Cerebellar cortex (tissue), 1 donor: ENCODE measurements around the gene MYH7.
"Not testable (repeated sequence)": the region's sequence is repeated elsewhere in the genome, so short reads cannot be mapped to it uniquely, and the experiment has no call there.

Source experiments
- DNase-seq: peaks from one replicate; pipeline ENCODE4 v3.0.0-alpha.2; 2015; ENCODE audit warnings: low spot score

MYH7 gene

DNA sequence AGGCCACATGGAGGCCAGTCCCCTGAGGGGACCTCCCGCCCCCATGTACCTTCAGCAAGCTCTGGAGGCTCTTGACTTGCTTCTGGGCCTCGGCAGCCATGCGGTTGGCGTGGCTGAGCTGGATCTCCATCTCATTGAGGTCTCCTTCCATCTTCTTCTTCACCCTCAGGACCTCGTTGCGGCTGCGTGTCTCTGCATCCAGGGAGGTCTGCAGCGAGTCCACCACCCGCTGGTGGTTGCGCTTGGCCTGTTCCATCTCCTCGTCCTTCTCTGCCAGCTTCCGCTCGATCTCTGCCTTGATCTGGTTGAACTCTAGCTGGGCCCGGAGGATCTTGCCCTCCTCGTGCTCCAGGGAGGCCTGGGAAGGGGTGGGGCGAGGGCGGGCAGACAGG is 49.2 kb downstream of the MYH7 start:
- DNase-seq, result not testable (repeated sequence)

DNA sequence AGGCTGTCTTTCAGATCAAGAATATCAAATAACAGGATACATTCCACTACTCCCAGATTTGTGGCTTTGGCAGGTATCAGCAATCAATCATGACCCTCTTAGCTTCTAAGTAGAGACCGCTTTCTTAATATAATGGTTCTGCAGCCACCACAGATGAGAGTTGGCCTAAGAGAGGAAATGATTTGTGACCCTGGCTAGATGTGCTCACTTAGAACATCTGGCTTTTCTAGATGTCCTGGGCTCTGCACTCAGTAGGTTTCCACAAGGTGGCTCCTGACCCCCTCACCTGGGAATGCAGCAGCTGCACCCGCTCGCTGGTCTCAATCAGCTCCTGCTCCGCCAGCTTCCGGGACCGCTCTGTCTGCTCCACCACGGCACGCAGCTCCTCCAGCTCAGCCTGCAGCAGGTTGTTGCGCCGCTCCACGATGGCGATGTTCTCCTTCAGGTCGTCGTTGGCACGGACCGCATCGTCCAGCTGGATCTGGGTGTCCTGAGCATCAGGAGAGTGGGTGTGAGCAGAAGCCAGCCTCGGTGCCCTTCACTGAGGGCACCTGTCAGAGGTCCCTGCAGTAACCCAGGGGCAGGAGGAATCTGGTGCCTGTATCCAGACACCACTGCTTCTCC is 49.7 kb downstream of the MYH7 start:
- DNase-seq, result no peak

DNA sequence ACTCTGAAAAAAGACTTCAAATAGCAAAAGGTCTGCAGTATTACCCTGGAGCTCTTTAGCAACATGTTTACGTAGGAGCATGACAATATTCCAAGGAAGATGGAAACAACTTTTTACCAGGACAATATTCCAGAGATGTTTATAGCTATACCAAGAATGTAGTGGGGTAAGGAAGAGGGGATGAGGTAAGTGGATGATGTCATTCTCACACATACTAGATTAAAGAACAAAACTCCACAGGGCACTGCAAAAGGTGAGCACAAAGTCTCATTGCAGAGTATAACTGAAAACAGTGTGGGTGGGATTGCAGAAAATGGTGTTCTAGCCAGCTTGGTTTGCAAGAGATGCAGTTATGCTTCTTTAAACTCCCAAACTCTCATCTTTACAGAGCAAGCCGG is 50.2 kb downstream of the MYH7 start:
- DNase-seq, result no peak

DNA sequence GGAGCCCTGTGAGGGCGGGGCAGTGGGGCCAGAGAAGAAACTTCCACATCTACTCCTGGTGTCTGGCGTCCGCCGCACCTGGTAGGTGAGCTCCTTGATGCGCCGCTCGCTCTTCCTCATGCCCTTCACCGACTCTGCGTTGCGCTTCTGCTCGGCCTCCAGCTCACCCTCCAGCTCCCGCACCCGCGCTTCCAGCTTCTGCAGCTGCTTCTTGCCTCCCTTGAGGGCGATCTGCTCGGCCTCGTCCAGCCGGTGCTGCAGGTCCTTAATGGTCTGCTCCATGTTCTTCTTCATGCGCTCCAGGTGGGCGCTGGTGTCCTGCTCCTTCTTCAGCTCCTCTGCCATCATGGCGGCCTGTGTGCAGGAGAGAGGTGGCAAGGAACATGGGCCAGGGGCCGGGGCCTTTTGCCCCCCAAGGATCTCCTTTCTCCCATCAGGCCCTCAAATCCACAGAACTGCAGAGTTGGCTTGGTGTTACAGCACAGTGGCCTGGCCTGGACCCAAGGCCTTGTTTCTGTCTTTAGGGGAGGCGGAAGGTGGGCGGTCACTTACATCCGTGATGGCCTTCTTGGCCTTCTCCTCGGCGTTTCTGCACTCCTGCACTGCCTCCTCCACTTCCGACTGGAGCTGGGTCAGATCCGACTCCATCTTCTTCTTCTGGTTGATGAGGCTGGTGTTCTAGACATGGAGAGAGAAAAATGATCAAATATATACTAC is 50.9 kb downstream of the MYH7 start:
- no peak for DNase-seq

DNA sequence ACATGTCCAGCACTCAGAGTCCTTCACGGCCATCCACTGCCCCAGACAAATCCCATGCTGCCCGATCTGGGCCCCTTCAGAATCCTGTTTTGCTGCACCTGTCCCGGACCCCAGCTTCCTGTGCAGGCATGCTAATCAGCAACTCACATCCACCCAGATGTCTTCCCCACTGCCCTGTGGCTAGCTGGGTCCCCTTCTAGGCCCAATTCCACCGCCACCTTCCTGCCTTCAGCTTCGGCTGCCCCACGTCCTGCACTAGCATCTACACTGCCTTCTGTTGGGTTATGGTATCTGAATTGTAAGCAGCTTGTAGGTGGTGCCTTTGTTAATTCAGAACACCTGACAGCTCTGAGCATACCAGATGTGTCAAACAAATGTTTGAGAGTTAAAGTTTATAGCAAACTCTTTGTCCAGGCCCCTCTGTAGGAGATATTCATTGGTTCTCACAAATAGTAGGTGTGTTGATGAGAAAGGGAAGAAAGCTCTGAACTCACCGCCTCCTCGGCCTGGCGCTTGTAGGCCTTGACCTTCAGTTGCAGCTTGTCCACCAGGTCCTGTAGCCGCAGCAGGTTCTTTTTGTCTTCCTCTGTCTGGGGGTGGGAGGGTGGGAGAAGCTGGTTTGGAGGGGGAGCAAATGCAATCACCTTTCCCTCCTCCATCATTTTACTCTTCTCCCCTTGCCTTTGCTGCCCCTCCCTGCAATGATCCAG is 52.6 kb downstream of the MYH7 start:
- DNase-seq, result no peak

DNA sequence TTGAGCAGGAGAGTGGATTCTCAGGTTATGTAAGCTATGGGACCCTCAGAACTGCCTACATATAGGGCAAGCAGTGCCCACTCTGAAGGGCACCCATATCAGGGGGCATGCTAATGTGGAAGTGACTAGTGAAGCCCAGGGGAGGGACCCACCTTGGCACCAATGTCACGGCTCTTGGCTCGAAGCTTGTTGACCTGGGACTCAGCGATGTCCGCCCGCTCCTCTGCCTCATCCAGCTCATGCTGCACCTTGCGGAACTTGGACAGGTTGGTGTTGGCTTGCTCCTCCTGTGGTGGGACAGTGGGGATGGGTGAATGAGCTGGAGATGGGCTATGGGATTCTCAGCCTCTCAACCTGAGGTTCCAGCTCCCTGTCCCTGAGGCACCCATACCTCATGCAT is 53.2 kb downstream of the MYH7 start:
- no peak for DNase-seq

DNA sequence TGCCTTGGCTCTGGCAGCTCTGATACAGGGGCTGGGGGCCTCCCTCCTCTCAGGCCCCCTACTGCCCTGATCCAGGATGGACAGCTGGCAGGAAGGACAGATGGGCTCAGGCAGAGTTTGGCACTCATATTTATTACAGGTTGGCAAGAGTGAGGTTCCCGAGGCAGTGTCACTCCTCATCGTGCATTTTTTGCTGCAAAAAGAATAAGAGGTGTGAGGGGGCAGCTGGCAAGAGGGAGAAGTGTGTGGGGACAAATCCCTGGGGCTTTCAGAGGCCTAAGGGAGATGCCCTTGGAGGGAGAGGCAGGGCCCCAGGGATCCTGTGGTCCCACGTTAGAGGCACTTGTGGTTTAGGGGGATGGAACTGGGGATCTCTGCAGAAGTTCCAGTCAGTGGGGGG is 53.6 kb downstream of the MYH7 start:
- DNase-seq, result no peak

DNA sequence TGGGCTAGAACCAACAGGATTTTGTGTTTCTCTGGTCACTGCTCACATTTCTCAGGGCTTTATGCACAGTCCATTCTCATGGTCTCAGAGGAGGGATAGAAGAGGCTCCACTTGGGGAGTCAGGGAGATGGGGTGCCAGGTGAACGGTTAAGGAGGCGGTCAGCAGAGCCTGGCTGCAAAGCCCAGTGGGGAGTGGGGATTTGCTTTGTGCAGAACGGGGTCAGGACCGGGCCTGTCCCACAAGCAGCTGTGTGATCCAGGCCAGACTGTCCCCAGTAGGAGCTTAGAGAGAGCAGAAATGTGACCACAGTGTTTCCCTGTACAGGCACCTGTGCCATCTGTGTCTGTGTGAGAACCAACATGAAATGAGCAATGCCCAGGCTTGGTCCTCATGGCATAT is 54.5 kb downstream of the MYH7 start:
- peak; percentile 35 for DNase-seq

DNA sequence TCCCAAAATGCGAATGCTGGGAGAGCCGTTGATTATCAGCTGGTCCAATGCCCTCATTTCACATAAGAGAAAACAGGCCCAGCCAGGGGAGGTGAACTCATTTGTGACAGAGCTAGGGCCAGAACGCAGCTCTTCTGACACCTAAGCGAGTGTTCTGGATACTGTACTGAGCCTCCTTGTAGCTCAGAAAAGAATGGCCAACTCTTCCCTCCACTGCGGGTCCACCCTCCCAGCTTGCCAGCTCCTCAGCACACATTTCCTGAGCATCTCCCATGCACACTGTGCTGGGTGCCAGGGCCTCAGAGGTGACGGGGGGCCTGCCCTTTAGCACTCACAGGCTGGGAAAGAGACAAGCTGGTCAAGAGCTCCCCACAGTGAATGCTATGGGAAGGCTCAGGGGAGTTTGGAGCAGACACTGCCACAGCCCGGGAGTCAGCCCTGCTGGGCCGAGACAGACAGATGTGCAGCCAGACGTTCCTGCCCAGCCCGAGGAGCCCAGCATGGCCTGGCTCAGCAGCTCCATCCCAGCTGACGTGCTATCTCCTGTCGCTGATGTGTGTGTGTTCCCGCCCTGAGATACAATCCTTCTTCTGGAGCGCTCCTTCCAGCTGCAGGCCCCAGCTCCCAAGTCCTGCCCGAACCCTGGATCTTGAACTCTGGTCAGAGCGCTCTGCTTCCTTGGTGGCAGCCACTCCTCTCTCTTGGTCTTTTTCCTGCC is 55.1 kb downstream of the MYH7 start:
- no peak for DNase-seq

DNA sequence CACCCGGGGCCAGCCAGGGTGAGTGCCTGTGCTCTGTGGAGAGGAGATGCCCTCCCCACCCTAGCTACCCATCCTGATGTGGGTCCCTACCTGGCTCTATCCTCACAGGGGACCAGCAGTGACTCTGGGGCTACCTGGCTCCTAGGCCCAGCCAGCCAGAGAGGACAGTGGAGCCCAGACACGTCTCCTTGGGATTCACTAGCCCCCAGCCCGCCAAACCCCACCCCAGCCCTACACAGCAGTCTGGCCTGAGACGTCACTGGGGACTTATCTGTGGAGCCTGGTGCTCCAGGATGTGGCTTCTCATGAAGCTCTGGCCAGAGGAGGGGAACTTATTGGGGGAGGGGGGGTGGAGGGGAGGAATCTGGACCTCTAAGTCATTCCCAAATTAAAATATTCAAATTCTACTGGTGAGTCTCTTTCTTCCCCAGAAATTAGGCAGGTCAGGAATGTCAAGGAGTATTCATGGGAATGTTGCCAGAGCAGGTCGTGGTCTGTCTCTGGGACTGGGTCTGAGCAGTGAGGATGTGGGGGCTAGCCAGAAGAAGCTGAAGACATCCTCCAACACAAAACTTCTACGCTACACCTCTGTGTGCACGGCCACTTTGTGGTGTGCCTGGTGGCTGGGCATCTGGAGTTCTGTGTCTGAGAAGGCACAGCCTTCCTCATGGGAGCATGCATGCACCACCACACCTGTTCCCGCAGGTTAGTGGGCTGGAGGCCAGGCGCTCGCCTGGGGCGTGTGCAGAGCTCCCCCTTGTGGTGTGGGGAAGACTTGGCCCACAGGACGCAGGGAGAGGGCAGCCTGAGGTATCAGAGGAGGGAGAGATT is 55.9 kb downstream of the MYH7 start:
- peak; percentile 51 for DNase-seq

DNA sequence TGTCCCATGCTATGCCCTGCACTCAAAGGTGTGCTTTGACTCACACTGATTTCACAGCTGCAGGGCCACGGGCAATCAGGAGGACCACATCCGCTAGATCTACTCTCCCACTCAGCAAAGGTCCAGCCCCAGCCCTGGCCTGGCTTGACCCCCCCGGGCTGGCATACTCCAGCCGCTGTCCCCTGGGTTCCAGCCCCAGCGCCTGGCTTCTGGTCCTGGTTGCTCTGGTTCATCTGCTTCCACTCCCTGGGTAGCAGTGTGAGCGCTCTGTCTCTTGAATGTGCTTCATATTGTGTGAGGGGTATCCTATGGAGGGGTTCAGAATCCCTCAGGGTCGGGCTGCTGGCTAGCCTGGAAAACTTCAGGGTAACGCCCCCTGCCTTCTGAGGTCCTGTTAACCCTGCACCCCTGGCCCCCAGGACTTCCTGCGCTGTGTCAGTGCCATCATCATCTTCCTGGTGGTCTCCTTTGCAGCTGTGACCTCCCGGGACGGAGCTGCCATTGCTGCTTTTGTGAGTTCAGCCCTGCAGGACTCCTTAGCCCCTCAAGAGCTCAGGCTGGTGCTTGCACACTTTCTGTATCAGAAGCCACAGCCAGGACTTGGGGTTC is 56.7 kb downstream of the MYH7 start:
- DNase-seq, result no peak

DNA sequence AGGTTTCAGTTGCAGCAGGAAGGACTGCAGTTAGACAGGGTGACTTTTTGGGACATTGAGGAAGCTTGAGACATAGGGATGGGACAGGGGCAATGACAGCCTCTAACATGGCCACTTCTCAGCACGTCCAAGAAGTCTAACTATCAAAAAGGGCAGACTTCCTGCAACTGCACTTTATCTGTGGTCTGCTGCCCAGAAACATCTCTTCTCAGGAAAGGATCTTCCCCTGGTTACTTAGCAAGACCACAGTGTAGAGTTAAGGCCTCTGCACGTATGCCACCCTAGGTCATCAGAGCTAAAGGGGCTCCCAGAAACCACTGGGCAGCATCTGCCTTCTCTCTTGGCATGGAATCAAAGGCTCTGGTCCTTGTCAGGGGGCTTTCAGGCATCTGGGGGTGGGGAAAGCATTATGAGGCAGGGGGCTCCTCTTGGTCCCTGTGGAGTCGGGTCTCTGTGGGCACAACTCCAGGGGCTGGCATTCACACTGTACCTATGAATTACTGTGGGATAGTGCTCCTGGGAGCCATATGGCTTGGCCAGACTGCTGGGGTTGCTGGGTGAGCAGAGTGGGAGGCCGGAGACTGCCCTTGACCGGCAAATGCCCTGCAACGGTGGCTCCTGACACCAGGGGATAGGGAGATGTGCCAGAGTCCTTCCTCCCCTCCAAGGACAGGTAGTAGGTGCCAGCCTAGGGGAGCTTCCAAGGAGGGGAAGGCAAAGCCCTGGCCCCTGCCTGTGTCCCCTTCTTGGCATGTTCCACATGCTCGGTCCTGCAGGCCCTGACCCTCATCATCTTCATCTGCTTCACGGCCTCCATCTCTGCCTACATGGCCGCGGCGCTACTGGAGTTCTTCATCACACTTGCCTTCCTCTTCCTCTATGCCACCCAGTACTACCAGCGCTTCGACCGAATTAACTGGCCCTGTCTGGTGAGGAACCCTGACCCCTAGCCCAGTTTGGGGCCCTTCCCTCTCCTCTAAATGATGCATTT is 57.6 kb downstream of the MYH7 start:
- no peak for DNase-seq

DNA sequence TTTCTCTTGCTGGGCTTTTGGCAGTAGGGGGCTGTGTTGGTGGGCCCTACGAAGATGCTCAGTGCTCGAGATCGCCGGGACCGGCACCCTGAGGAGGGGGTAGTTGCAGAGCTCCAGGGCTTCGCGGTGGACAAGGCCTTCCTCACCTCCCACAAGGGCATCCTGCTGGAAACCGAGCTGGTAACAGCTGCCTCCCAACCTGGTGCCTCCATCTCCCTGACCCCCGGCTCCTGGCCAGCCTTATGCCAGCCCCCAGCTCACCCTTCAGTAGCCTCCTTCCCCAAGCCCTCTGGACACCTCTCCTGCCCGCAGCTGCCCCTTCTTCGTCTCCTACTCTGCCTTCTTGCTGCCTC is 58.3 kb downstream of the MYH7 start:
- no peak for DNase-seq

DNA sequence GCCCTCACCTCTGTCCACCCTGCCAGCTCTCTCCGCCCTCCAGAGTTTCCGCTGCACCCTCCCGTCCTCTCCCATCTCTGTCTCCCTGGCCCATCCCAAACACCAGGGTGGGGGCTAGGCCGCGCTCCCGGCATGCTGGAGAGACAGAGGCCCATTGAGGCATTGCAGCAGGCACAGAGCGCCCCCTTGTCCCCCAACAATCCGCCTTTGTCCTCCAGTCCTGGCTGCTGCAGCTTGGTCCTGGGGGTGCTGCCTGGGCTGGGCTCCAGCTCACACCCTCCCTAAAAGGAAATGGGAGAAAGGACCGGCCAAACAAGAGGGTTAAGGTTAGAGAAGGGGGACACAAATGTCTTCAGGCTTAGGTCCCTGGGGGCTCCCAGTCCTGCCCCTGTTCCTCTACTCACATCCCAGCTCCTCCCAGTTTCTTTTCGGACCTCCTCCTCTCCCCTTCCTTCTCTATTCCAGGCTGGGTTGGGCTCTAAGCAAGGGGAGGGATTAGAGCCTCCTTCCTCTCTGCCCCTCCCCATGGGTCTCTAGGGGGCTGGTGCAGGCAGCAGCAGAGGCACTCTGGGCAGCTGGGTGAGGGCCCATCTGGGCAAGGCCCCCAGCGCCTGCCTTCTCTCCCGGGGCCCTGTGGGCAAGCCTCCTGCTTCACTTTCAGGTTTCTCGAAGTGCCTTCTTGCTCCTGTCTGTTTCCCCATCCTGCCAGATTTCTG is 58.8 kb downstream of the MYH7 start, which contains the start of gene CMTM5:
Gene CMTM5 (plus strand): TSS at position 565 of the 716 bp plus-strand sequence. CDS start 206 bp downstream, outside the sequence.
- DNase-seq, result peak; percentile 30

DNA sequence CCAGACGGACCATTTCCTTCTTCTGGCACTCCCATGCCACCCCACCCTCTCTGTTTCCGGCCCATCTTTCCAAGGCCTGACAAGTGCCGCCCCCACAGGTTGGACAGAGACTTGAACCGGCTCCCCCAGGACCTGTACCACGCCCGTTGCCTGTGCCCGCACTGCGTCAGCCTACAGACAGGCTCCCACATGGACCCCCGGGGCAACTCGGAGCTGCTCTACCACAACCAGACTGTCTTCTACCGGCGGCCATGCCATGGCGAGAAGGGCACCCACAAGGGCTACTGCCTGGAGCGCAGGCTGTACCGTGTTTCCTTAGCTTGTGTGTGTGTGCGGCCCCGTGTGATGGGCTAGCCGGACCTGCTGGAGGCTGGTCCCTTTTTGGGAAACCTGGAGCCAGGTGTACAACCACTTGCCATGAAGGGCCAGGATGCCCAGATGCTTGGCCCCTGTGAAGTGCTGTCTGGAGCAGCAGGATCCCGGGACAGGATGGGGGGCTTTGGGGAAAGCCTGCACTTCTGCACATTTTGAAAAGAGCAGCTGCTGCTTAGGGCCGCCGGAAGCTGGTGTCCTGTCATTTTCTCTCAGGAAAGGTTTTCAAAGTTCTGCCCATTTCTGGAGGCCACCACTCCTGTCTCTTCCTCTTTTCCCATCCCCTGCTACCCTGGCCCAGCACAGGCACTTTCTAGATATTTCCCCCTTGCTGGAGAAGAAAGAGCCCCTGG is 59.8 kb downstream of the MYH7 start:
- DNase-seq, result no peak

DNA sequence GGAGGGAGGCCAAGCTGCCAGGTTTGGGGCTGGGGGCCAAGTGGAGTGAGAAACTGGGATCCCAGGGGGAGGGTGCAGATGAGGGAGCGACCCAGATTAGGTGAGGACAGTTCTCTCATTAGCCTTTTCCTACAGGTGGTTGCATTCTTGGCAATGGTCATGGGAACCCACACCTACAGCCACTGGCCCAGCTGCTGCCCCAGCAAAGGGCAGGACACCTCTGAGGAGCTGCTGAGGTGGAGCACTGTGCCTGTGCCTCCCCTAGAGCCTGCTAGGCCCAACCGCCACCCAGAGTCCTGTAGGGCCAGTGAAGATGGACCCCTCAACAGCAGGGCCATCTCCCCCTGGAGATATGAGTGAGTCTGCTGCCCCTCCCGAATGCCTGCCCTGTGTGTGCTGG is 62.4 kb downstream of the MYH7 start:
- no peak for DNase-seq

DNA sequence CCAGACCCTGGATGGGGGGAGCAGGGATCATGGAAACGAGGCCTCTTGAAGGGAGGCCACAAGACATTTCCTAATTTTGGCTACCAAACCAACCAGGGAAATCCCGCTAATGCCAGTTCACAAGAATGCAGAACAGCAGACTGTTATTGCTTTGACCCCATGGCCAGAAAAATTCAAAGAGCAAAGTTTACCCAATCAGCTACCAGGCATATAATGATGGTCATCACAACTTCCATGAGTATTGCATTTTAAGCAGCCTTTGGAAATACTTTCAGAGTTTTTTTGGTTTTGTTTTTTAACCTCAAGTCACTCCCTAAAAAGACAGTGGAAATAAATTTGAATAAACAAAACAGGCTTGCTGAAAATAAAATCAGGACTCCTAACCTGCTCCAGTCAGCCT is 63.0 kb downstream of the MYH7 start, which contains the start of gene IL25:
Gene IL25 (plus strand): TSS at position 301 of the 400 bp plus-strand sequence.
- no peak for DNase-seq

DNA sequence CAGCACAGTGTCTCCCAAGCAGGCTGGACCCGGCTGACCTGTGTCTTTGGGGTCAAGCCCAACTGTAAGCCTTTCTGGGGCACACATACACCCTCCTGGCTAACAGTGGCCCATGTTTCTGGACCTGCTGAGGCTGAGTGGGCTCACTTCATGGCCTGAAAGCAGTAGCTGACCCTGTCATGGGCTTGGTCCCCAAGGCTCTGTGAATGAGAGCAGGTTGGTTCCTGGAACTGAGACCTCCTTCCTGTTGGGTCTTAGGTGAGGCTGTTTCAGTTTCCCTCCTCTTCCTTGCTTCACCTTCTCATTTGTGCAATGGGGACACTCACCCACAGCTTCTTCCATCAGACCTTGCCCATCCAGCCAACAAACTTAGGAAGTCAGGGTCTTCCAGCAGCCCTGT is 63.6 kb downstream of the MYH7 start:
- no peak for DNase-seq

DNA sequence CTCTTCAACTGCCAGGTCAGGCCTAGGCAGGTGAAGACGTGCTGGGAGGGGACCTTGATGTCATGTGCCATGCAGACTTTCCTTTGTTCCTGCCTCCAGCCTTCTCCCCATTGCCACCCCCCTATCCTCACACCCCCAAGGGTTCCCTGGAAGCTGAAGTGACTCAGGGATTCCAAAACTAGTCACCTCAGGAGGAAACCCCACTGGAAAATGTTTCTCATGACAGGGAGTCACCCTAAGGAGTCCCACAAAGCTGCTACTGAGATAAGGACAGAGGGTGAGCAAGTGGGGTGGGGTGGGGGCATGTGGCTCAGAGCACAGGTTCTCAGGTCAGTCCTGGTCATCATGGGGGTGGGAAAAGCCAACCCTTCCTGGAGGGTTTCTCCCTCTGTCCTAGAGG is 65.2 kb downstream of the MYH7 start:
- no peak for DNase-seq
